Testis (tissue), 2 donors: ENCODE results near the gene AHCYL2.

Experiments used
- POLR2A ChIP-seq: fragments of 450-650 bp; IDR thresholded peaks from one replicate; pipeline ENCODE4 v1.6.1; 2017; ENCODE audit warnings: antibody characterized with exemption, mild to moderate bottlenecking, moderate library complexity
- TF ChIP-seq, protein P1 (sequence below), 3 experiments: fragments of 450-650 bp in 2 of 3; fragments of 200-600 bp in 1 of 3; sonication (generic) in 1 of 3; IDR thresholded peaks; one replicate each; pipeline ENCODE4 v1.5.1; 2016 to 2019; ENCODE audit warnings: antibody characterized with exemption in 3 of 3, mild to moderate bottlenecking in 2 of 3, moderate library complexity in 1 of 3

DNA sequence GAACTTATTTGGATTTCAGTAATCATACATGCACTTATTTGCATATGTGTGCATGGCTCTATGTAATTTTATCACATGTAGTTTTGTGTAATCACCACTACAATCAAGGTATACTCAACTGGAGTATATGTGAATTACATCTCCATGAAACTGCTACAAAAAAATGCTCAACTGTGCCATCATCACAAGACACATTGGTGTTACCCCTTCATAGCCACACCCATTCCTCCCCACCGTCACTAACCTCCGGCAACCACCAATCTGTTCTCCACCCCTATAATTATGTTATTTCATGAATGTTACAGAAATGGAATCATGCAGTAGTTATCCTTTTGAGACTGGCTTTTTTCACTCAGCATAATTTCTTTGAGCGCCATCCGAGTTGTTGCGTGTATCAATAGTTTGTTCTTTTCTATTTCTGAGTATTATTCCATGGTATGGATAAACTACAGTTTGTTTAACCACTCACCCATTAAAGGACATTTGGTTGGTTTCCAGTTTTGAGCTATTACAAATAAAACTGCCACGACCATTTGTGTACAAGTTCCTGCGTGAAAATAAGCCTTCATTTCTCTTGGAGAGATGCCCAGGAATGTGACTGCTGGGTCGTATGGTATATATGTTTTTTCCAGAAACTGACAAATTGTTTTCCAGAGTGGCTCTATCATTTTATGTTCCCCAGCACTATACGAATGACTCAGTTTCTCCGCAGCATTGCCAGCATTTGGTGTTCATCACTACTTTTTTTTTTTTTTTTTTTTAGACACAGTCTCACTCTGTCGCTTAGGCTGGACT lies 47.7 kb upstream of the AHCYL2 start:
- TF ChIP-seq, protein P1, sequence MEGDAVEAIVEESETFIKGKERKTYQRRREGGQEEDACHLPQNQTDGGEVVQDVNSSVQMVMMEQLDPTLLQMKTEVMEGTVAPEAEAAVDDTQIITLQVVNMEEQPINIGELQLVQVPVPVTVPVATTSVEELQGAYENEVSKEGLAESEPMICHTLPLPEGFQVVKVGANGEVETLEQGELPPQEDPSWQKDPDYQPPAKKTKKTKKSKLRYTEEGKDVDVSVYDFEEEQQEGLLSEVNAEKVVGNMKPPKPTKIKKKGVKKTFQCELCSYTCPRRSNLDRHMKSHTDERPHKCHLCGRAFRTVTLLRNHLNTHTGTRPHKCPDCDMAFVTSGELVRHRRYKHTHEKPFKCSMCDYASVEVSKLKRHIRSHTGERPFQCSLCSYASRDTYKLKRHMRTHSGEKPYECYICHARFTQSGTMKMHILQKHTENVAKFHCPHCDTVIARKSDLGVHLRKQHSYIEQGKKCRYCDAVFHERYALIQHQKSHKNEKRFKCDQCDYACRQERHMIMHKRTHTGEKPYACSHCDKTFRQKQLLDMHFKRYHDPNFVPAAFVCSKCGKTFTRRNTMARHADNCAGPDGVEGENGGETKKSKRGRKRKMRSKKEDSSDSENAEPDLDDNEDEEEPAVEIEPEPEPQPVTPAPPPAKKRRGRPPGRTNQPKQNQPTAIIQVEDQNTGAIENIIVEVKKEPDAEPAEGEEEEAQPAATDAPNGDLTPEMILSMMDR (IDR thresholded peaks at IDR 0.05), result no peak
- TF ChIP-seq POLR2A, result no peak
